LNCaP clone FGC (cell line): Measurements from ENCODE around the gene BATF2.

Experiments used
- DNase-seq: peaks from one replicate; pipeline ENCODE4 v3.0.0-alpha.2; 2011; ENCODE audit warnings: low read depth
- H3K4me3 ChIP-seq: 2 replicates; pipeline ENCODE4 v1.5.1; 2011; ENCODE audit warnings: mild to moderate bottlenecking, low read depth, low read length, control low read depth
- TF ChIP-seq, protein P1 (sequence below): IDR thresholded peaks from 2 replicates; pipeline ENCODE4 v1.5.1; 2012; ENCODE audit warnings: mild to moderate bottlenecking; ENCODE audit not compliant: control insufficient read depth, insufficient read depth; ENCODE audit errors: extremely low read depth

Gene BATF2

DNA sequence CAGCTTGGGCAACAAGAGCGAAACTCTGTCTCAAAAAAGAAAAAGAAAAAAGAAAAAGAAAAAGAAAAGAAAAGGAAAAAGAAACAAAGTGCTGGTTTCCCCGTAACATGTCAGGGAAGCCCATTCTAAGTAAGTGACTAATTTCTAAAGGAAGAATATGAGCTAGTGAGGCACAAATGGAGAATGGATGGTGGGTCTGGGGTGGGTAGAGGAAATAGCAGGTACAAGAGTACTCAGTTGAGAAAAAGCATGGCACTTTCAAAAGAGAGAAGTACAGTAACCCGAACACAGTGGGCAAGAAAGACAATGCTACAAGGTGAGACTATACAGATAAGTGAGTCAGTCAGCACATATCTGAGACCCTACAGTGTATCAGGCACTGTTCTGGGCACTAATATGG is 29.4 kb downstream of the BATF2 start:
- TF ChIP-seq, protein P1, sequence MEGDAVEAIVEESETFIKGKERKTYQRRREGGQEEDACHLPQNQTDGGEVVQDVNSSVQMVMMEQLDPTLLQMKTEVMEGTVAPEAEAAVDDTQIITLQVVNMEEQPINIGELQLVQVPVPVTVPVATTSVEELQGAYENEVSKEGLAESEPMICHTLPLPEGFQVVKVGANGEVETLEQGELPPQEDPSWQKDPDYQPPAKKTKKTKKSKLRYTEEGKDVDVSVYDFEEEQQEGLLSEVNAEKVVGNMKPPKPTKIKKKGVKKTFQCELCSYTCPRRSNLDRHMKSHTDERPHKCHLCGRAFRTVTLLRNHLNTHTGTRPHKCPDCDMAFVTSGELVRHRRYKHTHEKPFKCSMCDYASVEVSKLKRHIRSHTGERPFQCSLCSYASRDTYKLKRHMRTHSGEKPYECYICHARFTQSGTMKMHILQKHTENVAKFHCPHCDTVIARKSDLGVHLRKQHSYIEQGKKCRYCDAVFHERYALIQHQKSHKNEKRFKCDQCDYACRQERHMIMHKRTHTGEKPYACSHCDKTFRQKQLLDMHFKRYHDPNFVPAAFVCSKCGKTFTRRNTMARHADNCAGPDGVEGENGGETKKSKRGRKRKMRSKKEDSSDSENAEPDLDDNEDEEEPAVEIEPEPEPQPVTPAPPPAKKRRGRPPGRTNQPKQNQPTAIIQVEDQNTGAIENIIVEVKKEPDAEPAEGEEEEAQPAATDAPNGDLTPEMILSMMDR = no peak
- no peak overlapping the region for H3K4me3 ChIP-seq
- no peak for DNase-seq

DNA sequence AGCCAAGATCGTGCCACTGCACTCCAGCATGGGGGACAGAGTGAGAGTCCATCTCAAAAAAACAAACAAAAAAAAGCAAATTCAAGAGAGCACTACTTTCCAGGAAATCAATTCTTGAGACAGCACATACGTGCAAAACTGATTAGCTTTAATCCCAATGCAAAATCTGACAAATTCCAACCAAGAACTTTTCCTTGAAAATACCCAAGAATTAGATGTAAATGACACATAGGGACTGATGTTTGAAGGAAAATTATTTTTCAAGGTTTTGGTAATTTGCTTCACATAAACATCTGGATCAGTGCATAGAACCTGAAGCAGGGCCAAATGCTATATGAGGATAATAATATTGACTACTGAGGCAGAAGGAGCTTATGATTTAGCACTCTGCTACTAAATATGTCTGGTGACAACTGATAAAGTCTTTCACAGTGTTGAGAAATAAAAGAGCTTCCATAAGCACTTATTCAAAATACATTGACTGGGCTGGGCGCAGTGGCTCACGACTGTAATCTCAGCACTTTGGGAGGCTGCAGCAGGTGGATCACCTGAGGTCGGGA is 33.6 kb downstream of the BATF2 start:
- no peak for DNase-seq
- H3K4me3 ChIP-seq = no peak overlapping the region
- TF ChIP-seq, protein P1 = no peak

DNA sequence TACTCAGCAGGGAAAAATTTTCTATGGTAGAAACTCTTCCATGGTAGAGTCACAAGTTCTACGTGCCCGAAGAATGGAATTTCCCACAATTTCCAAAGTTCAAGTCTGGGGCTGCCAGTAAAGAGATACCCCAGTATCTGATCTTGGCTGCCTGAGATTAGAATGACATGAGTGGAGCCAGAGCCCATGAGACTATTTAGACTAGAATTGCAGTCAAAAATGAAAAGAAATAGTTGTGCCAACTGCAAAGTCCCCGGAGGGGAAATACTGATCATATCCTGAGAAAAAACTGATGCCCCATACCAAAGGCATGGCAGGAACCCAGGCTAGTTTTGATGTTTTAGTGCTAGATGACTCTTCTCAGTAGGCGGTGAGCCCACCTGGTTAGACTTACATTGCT is 36.1 kb downstream of the BATF2 start:
- no peak for DNase-seq

DNA sequence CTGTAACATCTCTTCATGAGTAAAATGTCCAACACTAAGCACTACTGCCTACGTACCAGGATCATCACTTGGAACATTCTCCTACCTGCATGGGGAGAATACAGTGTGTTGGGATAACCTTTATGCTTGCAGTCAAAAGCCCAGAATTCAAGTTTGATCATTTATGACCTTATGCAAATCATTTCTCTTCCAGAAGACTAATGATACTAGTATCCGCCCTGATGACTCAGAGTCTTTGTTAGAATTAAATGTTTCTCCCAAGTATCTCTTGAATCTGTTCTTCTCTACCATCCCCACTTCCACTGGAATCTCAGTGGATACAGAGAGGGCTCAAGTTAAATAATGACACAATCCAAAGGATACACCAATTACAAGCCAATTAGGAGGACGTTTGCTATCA is 37.3 kb downstream of the BATF2 start:
- no peak for DNase-seq
- TF ChIP-seq, protein P1 = no peak
- H3K4me3 ChIP-seq = no peak overlapping the region

More for the DNA sequence above, 36.1 kb downstream of the BATF2 start:
- TF ChIP-seq, protein P1 = no peak
- H3K4me3 ChIP-seq = no peak overlapping the region

DNA sequence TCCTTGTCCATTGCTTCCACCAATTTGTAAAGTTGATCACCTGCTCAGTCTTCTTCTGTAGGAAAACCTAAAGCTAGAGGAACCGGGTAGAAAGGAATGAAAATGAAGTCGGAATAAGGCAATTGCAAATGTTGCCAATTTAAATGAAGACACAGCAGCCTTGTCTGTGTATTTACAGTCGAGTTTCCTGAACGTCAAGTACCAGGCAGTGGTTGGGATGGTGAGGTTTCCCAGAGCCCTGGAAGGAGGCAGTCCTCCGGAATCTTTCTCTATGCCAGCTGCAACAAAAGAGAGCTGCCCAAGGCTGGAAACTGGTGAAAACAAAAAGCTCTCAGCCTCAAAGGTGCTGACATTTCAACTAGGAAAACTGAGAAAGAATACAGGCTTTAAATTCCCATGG is 42.6 kb downstream of the BATF2 start:
- DNase-seq = no peak
- H3K4me3 ChIP-seq = no peak overlapping the region
- TF ChIP-seq, protein P1 = no peak

DNA sequence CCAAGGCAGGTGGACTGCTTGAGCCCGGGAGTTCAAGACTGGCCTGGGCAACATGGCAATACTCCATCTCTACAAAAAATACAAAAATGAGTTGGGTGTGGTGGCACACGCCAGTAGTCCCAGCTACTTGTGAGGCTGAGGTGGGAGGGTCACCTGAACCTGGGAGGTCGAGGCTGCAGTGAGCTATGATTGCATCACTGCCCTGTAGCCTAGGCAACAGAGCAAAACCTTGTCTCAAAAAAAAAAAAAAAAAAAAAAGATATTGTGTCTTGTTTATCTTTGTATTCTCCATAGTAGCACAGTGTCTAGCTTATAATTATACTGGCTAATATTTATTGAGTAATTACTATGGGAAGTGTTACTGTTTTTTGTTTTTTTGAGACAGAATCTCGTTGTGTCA is 45.2 kb downstream of the BATF2 start:
- TF ChIP-seq, protein P1 = no peak
- no peak overlapping the region for H3K4me3 ChIP-seq
- no peak for DNase-seq

DNA sequence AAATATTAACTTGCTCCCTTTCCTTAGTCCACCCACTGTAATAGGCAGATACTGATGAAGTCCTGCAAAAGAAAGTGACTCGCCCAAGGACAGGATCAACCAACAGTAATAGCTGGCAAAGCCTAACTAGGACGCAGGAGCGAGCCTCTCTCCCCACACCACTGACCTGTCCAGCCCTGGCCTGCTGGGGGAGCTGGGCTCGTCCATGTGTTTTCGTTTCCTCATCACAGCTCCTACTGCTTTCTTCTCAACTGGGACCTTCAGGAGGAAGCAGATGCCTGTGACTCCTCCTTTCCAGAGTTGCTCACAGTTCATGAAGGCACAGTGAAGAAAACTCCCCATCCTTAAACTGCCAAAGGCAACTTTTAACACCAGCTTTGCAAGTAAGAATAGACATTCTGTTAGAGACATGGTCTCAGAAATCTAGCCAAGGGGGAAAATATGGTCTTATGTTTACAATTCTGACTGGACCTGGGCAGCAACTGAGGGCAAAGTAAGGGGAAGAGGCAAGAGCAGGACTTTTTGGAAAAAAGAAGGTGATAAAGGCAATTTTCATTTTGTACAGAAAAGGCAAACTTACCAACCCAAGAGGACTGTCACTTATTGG is 49.5 kb downstream of the BATF2 start:
- H3K4me3 ChIP-seq = no peak overlapping the region
- no peak for DNase-seq
- TF ChIP-seq, protein P1 = no peak
